Measurements from ENCODE around the gene DMBT1. TPM values are rescaled to one million over a fixed set of nuclear protein-coding genes. Genes with fewer than 3 reads are reported as not detected.

DMBT1 gene
- total and polyA plus RNA-seq, 2 of the 4 experiments (the other 2 are of a cell fraction), result under 0.01 TPM; not detected in 1

DNA sequence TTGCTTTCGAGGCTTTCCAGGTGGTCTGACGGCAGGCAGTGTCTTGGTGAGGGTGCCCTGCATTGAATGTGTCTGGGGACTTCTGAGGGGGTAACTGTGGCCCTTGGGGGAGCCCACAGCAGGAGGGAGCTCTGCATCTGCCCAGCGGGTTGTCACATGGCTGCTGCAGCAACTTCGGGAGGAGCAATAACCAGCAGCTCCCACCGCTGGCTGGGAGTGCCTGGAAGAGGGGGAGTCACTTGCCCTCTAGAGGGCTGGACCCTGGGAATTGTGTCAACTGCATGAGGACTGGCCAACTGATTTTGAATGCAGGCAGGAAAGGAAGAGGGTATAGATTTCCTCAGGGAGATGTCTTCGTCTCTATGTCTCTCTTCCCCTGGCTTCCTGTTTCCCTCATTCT lies 112.7 kb downstream of the DMBT1 start:
- no peak overlapping the region for H2BK20ac ChIP-seq (ENCODE audit: low read depth, low read length)
- H2AK9ac ChIP-seq (replicated peaks; ENCODE audit: low read depth, low read length, poor library complexity), result no peak overlapping the region
- H2BK15ac ChIP-seq (ENCODE audit: low read depth, low read length), result no peak overlapping the region
- no peak overlapping the region for H2BK120ac ChIP-seq (ENCODE audit: low read depth, low read length)
- ChIA-PET POLR2A (ENCODE audit: unreplicated experiment) (no interaction called here), CTCF (no interaction called here)
- no peak for TF ChIP-seq MAZ (IDR thresholded peaks at IDR 0.05; ENCODE audit: borderline replicate concordance, low read depth, low read length)
- TF ChIP-seq RCOR1 (IDR thresholded peaks at IDR 0.05; ENCODE audit: insufficient replicate concordance, low read length), result no peak
- no peak for TF ChIP-seq FOS (IDR thresholded peaks at IDR 0.05; ENCODE audit: low read depth, low read length)
- no peak for TF ChIP-seq CEBPB (IDR thresholded peaks at IDR 0.05; ENCODE audit: low read depth, low read length)
- no peak for TF ChIP-seq BHLHE40 (IDR thresholded peaks at IDR 0.05; ENCODE audit: low read depth, low read length)
- no peaks in the 10 kb centered on the region for H3K27me3 ChIP-seq (ENCODE audit: control insufficient read depth, insufficient read depth, low read length)
- no peak overlapping the region for H3K9ac ChIP-seq (ENCODE audit: low read depth, low read length)
- no peaks in the 10 kb centered on the region for H3K36me3 ChIP-seq (ENCODE audit: control insufficient read depth, insufficient read depth, low read length)
- no peak overlapping the region for H3K14ac ChIP-seq (replicated peaks; ENCODE audit: low read depth, low read length)
- no peak overlapping the region for H2AK5ac ChIP-seq (ENCODE audit: low read depth, low read length)
- in situ Hi-C loops (cut with MboI; ENCODE audit: low sequenced_read_pairs), result loop anchor here (25.0 kb wide), 1 partner anchor 889 kb away; no protein-coding TSS in a partner anchor
- H3K56ac ChIP-seq (ENCODE audit: extremely low read depth, insufficient read depth, low read length), result no peak overlapping the region
- H4K20me1 ChIP-seq (ENCODE audit: insufficient read depth, low read length), result no peaks in the 10 kb centered on the region
- no peaks in the 10 kb centered on the region for H3K79me1 ChIP-seq (ENCODE audit: low read depth in 1 of 2, low read length in 2 of 2)
- H3K4me3 ChIP-seq (ENCODE audit: insufficient read depth, low read depth, low read length), result no peak overlapping the region
- no peak overlapping the region for H3K27ac ChIP-seq (ENCODE audit: insufficient read depth, low read length)
- DNase-seq (no peak), ATAC-seq (ENCODE audit: low read depth) (no peak)
- intact Hi-C loops (cut with micrococcal nuclease), result no loop called here
- no peak overlapping the region for H3K23ac ChIP-seq (ENCODE audit: low read depth, low read length)
- no peaks in the 10 kb centered on the region for H3K4me1 ChIP-seq (ENCODE audit: control insufficient read depth, insufficient read depth, low read length)
- dilution Hi-C loops (cut with HindIII; ENCODE audit: low sequenced_read_pairs, unreplicated experiment), result no loop called here
- BruUV-seq (replicated peaks), result no TSS peak
- no peak overlapping the region for H4K91ac ChIP-seq (ENCODE audit: insufficient read depth, low read depth, low read length)
- H2AFZ ChIP-seq (replicated peaks; ENCODE audit: low read length, poor library complexity), result no peak overlapping the region
- no CpG with 5 or more reads among the region's 6 CpGs for WGBS, 2 experiments (ENCODE audit: extremely low coverage in 2 of 2, insufficient read length in 1 of 2)
- H3K18ac ChIP-seq (ENCODE audit: low read depth, low read length), result no peak overlapping the region
- no peaks in the 10 kb centered on the region for H3K9me1 ChIP-seq (ENCODE audit: insufficient read depth, low read length)
- no peak overlapping the region for H4K5ac ChIP-seq (ENCODE audit: low read depth, low read length)
- no peak overlapping the region for H4K8ac ChIP-seq (ENCODE audit: low read depth in 2 of 2, low read length in 2 of 2)
- H3K9me3 ChIP-seq (ENCODE audit: control insufficient read depth, insufficient read depth, low read length), result no peaks in the 10 kb centered on the region; the same call in 1 of the 2 replicates
- H2BK5ac ChIP-seq (ENCODE audit: low read depth, low read length, poor library complexity, severe bottlenecking), result no peak overlapping the region
- no peak overlapping the region for H3K4me2 ChIP-seq (ENCODE audit: low read depth, low read length)
- H3K4ac ChIP-seq (ENCODE audit: low read depth, low read length), result no peak overlapping the region

All from IMR-90 (cell line).